ENCODE measurements around the gene REP15. TPM values are rescaled to one million over a fixed set of nuclear protein-coding genes. Genes with fewer than 3 reads are reported as not detected.

REP15 gene
- total RNA-seq, 1 experiment from 2014 or later, result 1.3 TPM

DNA sequence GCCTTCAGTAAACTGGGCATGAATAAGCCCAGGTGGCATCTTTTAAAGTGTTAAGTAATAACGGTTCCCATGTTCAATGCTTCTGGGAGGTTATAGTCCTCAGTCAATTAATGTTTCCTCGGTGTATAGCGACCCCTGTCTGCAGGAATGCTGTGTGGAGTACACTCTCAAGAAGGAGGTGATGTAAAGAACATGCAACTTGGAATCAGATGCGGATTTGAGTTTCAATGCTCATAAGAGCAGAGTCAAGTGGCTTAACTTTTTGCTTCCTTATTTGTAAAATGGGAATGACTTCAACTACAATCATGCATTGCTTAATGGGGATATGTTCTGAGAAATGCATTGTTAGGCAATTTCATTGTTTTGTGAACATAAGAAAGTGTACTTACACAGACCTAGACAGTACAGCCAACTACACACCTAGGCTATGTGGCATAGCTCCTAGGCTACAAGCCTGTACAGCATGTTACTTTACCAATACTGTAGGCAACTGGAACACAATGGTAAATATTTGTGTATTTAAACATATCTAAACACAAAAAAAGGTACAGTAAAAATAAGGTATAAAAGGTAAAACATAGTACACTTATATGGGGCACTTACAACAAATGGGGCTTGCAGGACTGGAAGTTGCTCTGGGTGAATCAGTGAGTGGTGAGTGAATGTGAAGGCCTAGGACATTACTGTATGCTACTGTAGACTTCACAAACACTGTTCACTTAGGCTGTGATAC, 7.6 kb downstream of the REP15 start:
- no peak overlapping the region for H2AK5ac ChIP-seq (ENCODE audit: insufficient read length, low read length)
- H3K79me1 ChIP-seq (ENCODE audit: insufficient read depth, low read depth, low read length, poor library complexity, severe bottlenecking), result no peaks in the 10 kb centered on the region
- no CpG with 5 or more reads among the region's 4 CpGs for WGBS (ENCODE audit: extremely low coverage, insufficient read length, low lambda C conversion rate)
- no peak overlapping the region for H4K5ac ChIP-seq (ENCODE audit: insufficient read length, low read depth, low read length)
- H3K18ac ChIP-seq (ENCODE audit: insufficient read length, low read depth, low read length), result no peak overlapping the region
- no peak overlapping the region for H2AFZ ChIP-seq (ENCODE audit: low read length)
- no peak overlapping the region for H3K9ac ChIP-seq (ENCODE audit: extremely low read depth, insufficient read length, low read length)
- H3K79me2 ChIP-seq (ENCODE audit: insufficient read depth, low read length), result no peaks in the 10 kb centered on the region
- DNase-seq, result peak; percentile 82
- no peaks in the 10 kb centered on the region for H3K27me3 ChIP-seq (ENCODE audit: insufficient read depth, low read length)
- no peak overlapping the region for H2BK20ac ChIP-seq (ENCODE audit: low read depth, low read length, poor library complexity, severe bottlenecking)
- H3K56ac ChIP-seq (ENCODE audit: insufficient read length, low read depth, low read length), result no peak overlapping the region
- no peak overlapping the region for H3K4me3 Mint-ChIP-seq
- H3T11ph ChIP-seq (ENCODE audit: low read length), result no peak overlapping the region
- no peak overlapping the region for H3K27ac Mint-ChIP-seq
- no peak overlapping the region for H4K8ac ChIP-seq (replicated peaks; ENCODE audit: insufficient read length, low read depth, low read length)
- H3K4me1 Mint-ChIP-seq, result peaks cover 2 to 4% of the 10 kb centered on the region in 2 experiments; a peak in 1 of 4 replicates
- no peaks in the 10 kb centered on the region for H3K9me3 ChIP-seq (ENCODE audit: control insufficient read depth, low read depth, low read length)
- no peaks in the 10 kb centered on the region; the same call in 1 of the 2 replicates for H3K27me3 Mint-ChIP-seq (ENCODE audit: low read depth)
- H2BK120ac ChIP-seq (ENCODE audit: low read depth, low read length, poor library complexity, severe bottlenecking), result no peak overlapping the region
- H3K36me3 Mint-ChIP-seq (ENCODE audit: insufficient read depth in 1 of 3, low read depth in 3 of 3), result no peaks in the 10 kb centered on the region
- no peaks in the 10 kb centered on the region for H4K20me1 ChIP-seq (ENCODE audit: control insufficient read depth, insufficient read depth, insufficient read length)
- TF ChIP-seq, protein P1, sequence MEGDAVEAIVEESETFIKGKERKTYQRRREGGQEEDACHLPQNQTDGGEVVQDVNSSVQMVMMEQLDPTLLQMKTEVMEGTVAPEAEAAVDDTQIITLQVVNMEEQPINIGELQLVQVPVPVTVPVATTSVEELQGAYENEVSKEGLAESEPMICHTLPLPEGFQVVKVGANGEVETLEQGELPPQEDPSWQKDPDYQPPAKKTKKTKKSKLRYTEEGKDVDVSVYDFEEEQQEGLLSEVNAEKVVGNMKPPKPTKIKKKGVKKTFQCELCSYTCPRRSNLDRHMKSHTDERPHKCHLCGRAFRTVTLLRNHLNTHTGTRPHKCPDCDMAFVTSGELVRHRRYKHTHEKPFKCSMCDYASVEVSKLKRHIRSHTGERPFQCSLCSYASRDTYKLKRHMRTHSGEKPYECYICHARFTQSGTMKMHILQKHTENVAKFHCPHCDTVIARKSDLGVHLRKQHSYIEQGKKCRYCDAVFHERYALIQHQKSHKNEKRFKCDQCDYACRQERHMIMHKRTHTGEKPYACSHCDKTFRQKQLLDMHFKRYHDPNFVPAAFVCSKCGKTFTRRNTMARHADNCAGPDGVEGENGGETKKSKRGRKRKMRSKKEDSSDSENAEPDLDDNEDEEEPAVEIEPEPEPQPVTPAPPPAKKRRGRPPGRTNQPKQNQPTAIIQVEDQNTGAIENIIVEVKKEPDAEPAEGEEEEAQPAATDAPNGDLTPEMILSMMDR (conservative IDR thresholded peaks at IDR 0.05), result peak; percentile 98
- H3K23me2 ChIP-seq (ENCODE audit: insufficient read length, low read depth, low read length, poor library complexity, severe bottlenecking), result no peaks in the 10 kb centered on the region
- no peak overlapping the region for H2BK5ac ChIP-seq (ENCODE audit: insufficient read length, low read length)
- H3K4ac ChIP-seq (ENCODE audit: low read depth, low read length), result no peak overlapping the region
- no peak overlapping the region for H3K23ac ChIP-seq (ENCODE audit: insufficient read length, low read depth, low read length)
- H3K4me1 ChIP-seq (ENCODE audit: insufficient read depth, low read length), result no peaks in the 10 kb centered on the region
- 0 out of 5 replicates have a peak, but pooled peaks cover 0 to under 1% of the 10 kb centered on the region in 2 experiments for H3K9me3 Mint-ChIP-seq
- H2BK12ac ChIP-seq (ENCODE audit: insufficient read length, low read depth, low read length), result no peak overlapping the region
- H3K27ac ChIP-seq (ENCODE audit: insufficient read length, low read depth, low read length), result no peak overlapping the region
- H4K91ac ChIP-seq (ENCODE audit: insufficient read length, low read depth, low read length), result no peak overlapping the region
- H3K4me2 ChIP-seq (ENCODE audit: insufficient read depth, insufficient read length, low read length), result no peak overlapping the region
- H2BK15ac ChIP-seq (ENCODE audit: low read depth, low read length), result no peak overlapping the region
- H3K14ac ChIP-seq (ENCODE audit: insufficient read depth, low read length), result no peak overlapping the region
